ENCODE measurements around the gene WDFY4. TPM values are rescaled to one million over a fixed set of nuclear protein-coding genes. Genes with fewer than 3 reads are reported as not detected.

The WDFY4 gene
- polyA plus RNA-seq, 2 of the 4 experiments (the other 2 are of a cell fraction): not detected

- CTCF ChIA-PET: no interaction called here
- 15% methylated on average over 4 of the region's 4 CpGs for WGBS (ENCODE audit: missing lambda C conversion rate)
- no peak for FAIRE-seq
These were observed 119.3 kb downstream of the WDFY4 start for GRCh38 chr10:48803801-48804584.

GRCh38 chr10:48804740-48805182 is 120.1 kb downstream of the WDFY4 start:
- TF ChIP-seq SMC3 (IDR thresholded peaks at IDR 0.05) (no peak), MAZ (IDR thresholded peaks at IDR 0.05; ENCODE audit: borderline replicate concordance, low read depth, low read length) (no peak), EP300 (IDR thresholded peaks at IDR 0.05) (no peak), RFX5 (IDR thresholded peaks at IDR 0.05) (no peak)
- Histone ChIP-seq H3K4me3 (no peak overlapping the region), H3K4me2 (no peak overlapping the region), H3K27ac (no peak overlapping the region), H3K9me3 (no peaks in the 10 kb centered on the region), H3K4me1 (no peaks in the 10 kb centered on the region)
- DNase-seq (ENCODE audit: low read depth in 1 of 2, low spot score in 1 of 2) (no peak), ATAC-seq (no peak), FAIRE-seq (no peak)
- ChIA-PET POLR2A (interaction anchor here (0.6 kb wide), 1 partner anchor 608 kb away, joined by 3 read pairs; no protein-coding TSS in a partner anchor), CTCF (no interaction called here)
- WGBS (ENCODE audit: missing lambda C conversion rate): 24% methylated on average over 7 of the region's 7 CpGs

More at GRCh38 chr10:48803801-48804584, 119.3 kb downstream of the WDFY4 start:
- Histone ChIP-seq H3K27ac (no peak overlapping the region), H3K4me1 (no peaks in the 10 kb centered on the region), H3K9me3 (no peaks in the 10 kb centered on the region), H3K4me3 (no peak overlapping the region), H3K4me2 (no peak overlapping the region)
- DNase-seq (ENCODE audit: low read depth in 1 of 2, low spot score in 1 of 2): no peak
- no peak; a peak in 1 of 6 replicates for ATAC-seq
- POLR2A ChIA-PET: no interaction called here
- no peak for TF ChIP-seq ZSCAN20 (CRISPR knock-in tag; IDR thresholded peaks at IDR 0.05)
- TF ChIP-seq GATA3 (IDR thresholded peaks at IDR 0.05; ENCODE audit: borderline replicate concordance): no peak
- TF ChIP-seq SMC3 (IDR thresholded peaks at IDR 0.05): no peak
- no peak for TF ChIP-seq HOXB5 (CRISPR knock-in tag; IDR thresholded peaks at IDR 0.05)
- TF ChIP-seq PHF8 (IDR thresholded peaks at IDR 0.05; ENCODE audit: borderline replicate concordance, low read depth): no peak
- no peak for TF ChIP-seq POLR2A (IDR thresholded peaks at IDR 0.05; ENCODE audit: low read length)

- ChIA-PET POLR2A (interaction anchor here (0.6 kb wide), 1 partner anchor 608 kb away, joined by 3 read pairs; no protein-coding TSS in a partner anchor), CTCF (no interaction called here)
- TF ChIP-seq CHD2 (IDR thresholded peaks at IDR 0.05; ENCODE audit: low read length, partially characterized antibody): no peak
- no peaks in the 10 kb centered on the region for H3K4me1 ChIP-seq
- FAIRE-seq (no peak), ATAC-seq (no peak), DNase-seq (ENCODE audit: low read depth in 1 of 2, low spot score in 1 of 2) (no peak)
- H3K4me3 ChIP-seq: no peak overlapping the region
- H3K27ac ChIP-seq: no peak overlapping the region
- no peak overlapping the region for H3K4me2 ChIP-seq
- WGBS (ENCODE audit: missing lambda C conversion rate): 33% methylated on average over 1 of the region's 1 CpG
- H3K9me3 ChIP-seq: no peaks in the 10 kb centered on the region
These were observed 120.7 kb downstream of the WDFY4 start for GRCh38 chr10:48805411-48805810.

GRCh38 chr10:48805848-48806247 is 121.2 kb downstream of the WDFY4 start:
- FAIRE-seq (no peak), DNase-seq (ENCODE audit: low read depth in 1 of 2, low spot score in 1 of 2) (no peak), ATAC-seq (no peak)
- ChIA-PET CTCF (no interaction called here), POLR2A (no interaction called here)
- Histone ChIP-seq H3K27ac (no peak overlapping the region), H3K4me3 (no peak overlapping the region), H3K4me1 (no peaks in the 10 kb centered on the region), H3K4me2 (no peak overlapping the region), H3K9me3 (no peaks in the 10 kb centered on the region)
- WGBS (ENCODE audit: missing lambda C conversion rate): 44% methylated on average over 8 of the region's 12 CpGs
- no peak for TF ChIP-seq EHMT2 (IDR thresholded peaks at IDR 0.05; ENCODE audit: low read depth)
- no peak for TF ChIP-seq MYC (IDR thresholded peaks at IDR 0.05; ENCODE audit: borderline replicate concordance, low read length)
- TF ChIP-seq ELK1 (IDR thresholded peaks at IDR 0.05; ENCODE audit: low read depth, low read length): no peak
- TF ChIP-seq HES2 (IDR thresholded peaks at IDR 0.05): no peak
- TF ChIP-seq FOSB (CRISPR knock-in tag; IDR thresholded peaks at IDR 0.05): no peak
- TF ChIP-seq BCL3 (IDR thresholded peaks at IDR 0.05): no peak
- TF ChIP-seq CTCF (IDR thresholded peaks at IDR 0.05): no peak
- TF ChIP-seq HOXB13 (CRISPR knock-in tag; IDR thresholded peaks at IDR 0.05; ENCODE audit: low read depth): no peak
- no peak for TF ChIP-seq JUNB (IDR thresholded peaks at IDR 0.05)
- no peak for TF ChIP-seq ZC3H11A (IDR thresholded peaks at IDR 0.05)
- TF ChIP-seq BHLHE40 (IDR thresholded peaks at IDR 0.05; ENCODE audit: low read depth, low read length): no peak
- TF ChIP-seq RNF2 (IDR thresholded peaks at IDR 0.05; ENCODE audit: borderline replicate concordance, low read depth): no peak
